Fibroblast of the conjunctiva (primary cell): ENCODE measurements around the gene MAD1L1.
A peak's percentile ranks its signal among the peaks of the same experiment; 100 is the strongest.

Experiments used
- DNase-seq: peaks from one replicate; pipeline ENCODE4 v3.0.0-alpha.2; 2010; ENCODE audit warnings: low read depth

MAD1L1 gene

GRCh38 chr7:2116989-2117591 lies 115.7 kb downstream of the MAD1L1 start:
- no peak for DNase-seq

- no peak for DNase-seq
These were observed 116.3 kb downstream of the MAD1L1 start for GRCh38 chr7:2116448-2116810.

GRCh38 chr7:2115760-2116447 lies 116.8 kb downstream of the MAD1L1 start:
- DNase-seq: no peak

- no peak for DNase-seq
These were observed 117.6 kb downstream of the MAD1L1 start for GRCh38 chr7:2114926-2115759.

- DNase-seq: no peak
These were observed 118.7 kb downstream of the MAD1L1 start for GRCh38 chr7:2114052-2114451.

GRCh38 chr7:2112261-2113198 lies 120.2 kb downstream of the MAD1L1 start:
- DNase-seq: no peak

DNA sequence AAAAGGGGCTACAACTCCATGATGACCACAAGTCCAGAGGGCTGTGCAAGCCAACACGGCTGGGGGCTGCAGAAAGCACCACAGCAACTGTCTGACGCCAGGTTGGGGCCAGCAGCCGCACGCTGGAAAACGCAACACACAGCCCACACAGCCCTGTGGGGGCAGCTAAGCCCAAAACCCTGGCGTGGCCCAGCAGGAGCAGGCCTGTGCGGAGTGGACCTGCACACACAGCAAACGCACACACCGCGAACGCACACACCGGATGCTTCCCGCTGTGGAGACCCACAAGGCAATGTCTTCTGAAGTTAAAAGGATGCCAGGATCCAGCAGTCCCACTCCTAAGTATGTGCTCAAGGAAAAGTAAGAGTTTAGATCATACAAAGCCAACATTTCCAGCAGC lies 121.2 kb downstream of the MAD1L1 start:
- no peak for DNase-seq

GRCh38 chr7:2110610-2111396 lies 121.9 kb downstream of the MAD1L1 start:
- DNase-seq: no peak

- peak; percentile 76 for DNase-seq
These were observed 122.7 kb downstream of the MAD1L1 start for GRCh38 chr7:2109936-2110609.

DNA sequence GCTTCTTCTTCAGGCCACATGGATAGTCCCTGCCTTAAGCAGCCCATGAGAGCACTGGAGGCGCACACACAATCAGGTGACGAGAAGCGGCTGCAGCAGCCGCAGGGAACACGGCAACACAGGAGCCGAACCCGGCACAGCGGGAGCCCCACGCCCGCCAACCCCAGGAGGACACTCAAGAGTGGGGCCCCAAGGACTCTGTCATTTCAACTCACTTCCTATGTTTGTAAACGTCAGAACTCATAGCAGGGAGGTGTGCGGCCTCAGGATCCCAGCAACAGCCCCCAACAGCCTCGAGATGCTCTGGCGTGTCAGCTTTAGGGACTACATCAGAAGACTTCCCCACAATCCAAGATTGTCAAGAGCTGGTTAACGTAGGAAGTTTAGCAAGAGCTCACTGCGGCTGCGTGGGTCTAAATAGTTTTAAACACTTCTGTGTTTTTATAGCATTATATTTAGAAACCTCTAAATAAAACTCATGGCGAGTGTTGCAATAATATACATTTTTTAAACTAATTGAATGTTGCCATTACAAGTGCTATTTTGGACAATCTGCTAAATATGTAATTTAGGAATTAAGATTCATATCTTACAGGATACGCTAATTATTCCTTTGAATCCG lies 123.4 kb downstream of the MAD1L1 start:
- no peak for DNase-seq

GRCh38 chr7:2108501-2109250 lies 124.1 kb downstream of the MAD1L1 start:
- DNase-seq: no peak

GRCh38 chr7:2108071-2108455 lies 124.7 kb downstream of the MAD1L1 start:
- DNase-seq: no peak

GRCh38 chr7:2107386-2108070 lies 125.2 kb downstream of the MAD1L1 start:
- no peak for DNase-seq

DNA sequence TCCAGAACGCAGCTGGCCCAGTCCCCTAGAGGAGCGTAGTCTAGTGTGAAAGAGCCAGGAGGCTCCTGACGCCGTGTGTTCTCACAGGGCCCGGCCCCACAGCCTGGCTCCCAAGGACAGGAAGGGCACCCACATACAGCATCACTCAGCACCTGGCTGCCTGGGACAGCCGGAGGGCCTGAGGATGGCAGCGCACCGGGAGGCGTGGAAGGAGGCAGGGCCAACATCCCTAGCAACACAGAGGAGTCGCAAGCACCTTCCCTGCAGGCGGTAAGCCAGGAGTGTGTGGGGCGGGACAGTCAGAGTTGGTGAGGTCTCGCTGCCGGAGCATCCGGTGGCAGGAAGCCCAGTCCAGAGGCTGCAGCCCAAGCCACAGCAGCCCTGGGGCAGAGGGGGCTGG lies 125.8 kb downstream of the MAD1L1 start:
- no peak for DNase-seq

DNA sequence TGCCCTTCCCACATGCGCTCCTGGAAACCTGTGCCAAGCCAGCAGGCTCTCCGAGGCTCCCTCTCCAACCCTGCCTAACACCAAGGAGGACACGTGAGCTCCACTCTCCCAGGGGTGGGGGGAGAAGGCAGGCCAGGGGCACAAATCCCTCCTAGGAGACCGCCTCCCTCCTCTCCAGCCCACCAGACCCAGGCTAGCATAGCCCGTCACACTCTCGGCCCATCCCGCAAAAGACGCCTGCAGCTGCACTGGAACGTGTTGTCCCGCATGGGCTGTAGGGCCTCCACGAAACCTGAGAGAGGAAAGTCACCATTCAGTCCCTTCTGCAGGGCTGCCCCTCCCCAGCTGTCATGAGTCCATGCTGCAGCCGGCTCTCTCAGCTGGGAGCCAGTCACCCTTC lies 126.3 kb downstream of the MAD1L1 start:
- DNase-seq: no peak

DNA sequence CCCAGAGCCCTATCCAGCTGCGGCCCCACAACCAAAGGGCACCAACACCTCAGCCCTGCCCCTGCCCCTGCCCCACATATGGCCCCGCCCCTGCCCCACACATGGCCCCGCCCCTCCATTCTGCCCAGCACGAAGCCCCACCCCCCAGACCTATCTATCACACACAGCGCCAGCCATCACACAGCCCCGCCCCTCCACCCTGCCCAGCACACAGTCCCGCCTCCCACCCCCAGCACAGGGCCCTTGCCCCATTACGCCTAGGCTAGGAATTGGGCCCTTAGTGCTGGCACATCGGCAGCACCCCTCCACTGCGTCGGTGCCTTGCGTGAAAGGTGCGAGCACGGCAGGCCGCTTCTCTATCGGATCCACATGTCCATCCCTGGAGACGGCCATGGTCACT lies 126.8 kb downstream of the MAD1L1 start:
- no peak for DNase-seq

GRCh38 chr7:2105280-2105679 lies 127.5 kb downstream of the MAD1L1 start:
- no peak for DNase-seq

GRCh38 chr7:2104716-2105115 lies 128.0 kb downstream of the MAD1L1 start:
- no peak for DNase-seq
